NCI-H226 (cell line): Measurements from ENCODE around the gene PPID.
"Not testable (repeated sequence)": the region's sequence is repeated elsewhere in the genome, so short reads cannot be mapped to it uniquely, and the experiment has no call there.

Experiments used
- DNase-seq: peaks from one replicate; pipeline ENCODE4 v3.0.0-alpha.2; 2015

Gene PPID

GRCh38 chr4:158729716-158730559, 6.7 kb upstream of the PPID start:
- DNase-seq, result peak; percentile 3

GRCh38 chr4:158728236-158728635, 5.0 kb upstream of the PPID start:
- DNase-seq, result no peak

GRCh38 chr4:158726633-158727032, 3.4 kb upstream of the PPID start:
- DNase-seq, result no peak

DNA sequence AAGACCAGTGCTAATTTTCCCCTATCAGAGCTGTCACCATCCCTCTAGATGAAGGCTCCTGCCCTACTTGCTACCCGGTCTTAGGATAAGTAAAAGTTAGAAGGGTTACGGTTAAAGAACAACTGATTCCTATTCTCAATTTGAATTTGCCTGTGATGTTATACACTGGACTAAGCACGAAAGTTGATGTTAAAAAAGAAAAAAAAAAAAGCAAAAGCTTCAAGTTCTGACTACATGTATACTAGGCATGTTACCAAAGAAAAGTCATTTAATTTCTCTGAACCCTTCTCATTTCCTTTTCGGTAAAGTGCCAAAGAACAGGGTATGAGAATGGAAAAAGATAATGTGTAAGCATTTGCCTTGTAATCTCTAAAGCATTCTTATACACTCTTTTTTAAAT, 1.4 kb upstream of the PPID start:
- DNase-seq, result no peak

DNA sequence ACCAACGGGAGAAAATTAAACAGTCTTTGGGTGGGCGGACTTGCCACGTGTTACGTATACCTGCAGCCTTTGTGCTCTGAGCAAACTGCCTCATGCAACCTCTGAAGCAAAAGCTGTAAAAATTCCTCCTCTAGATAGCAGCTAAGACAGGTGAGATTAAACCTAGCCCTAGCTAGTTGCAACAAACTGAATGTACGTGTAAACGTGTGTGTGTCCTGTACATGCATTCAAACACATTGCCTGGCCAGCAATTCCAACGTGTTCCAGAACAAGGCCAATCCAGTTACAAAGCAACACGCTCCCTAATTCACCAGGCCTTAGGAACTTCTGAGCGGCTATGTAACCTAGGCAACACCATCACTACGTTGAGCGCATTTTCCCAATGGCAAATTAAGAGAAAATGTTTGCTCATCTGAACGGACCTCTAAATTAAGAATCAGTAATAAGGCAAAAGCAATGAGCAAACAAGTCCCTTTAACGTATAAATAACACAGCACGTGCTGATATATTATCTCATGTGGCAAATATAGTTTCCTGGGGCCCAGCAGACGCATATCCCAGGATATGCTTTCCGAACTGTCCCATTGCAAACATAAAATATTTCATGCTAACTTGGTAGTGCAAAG, 792 bp downstream of the PPID start:
- DNase-seq, result no peak

- DNase-seq, result no peak
Measured at GRCh38 chr4:158721680-158722079, 1.5 kb downstream of the PPID start.

GRCh38 chr4:158715802-158716201, 7.4 kb downstream of the PPID start:
- no peak for DNase-seq

GRCh38 chr4:158714937-158715336, 8.3 kb downstream of the PPID start:
- no peak for DNase-seq

DNA sequence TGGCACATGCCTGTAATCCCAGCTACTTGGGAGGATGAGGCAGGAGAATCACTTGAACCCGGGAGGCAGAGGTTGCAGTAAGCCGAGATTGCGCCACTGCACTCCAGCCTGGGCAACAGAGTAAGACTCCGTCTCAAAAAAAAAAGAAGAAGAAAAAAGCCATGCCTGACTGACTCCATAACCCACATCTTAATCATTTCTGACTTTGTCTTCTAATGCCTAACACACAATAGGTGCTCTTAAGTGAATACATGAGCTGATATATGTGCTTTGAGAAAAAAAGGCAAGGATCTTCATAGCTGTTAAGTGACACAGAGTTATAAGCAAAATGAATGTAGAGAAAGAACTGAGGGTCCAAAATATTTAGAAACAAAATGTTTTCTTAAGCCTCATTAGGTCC, 10.6 kb downstream of the PPID start:
- DNase-seq, result not testable (repeated sequence)

- DNase-seq, result peak; percentile 3
Measured at GRCh38 chr4:158710814-158711213, 12.4 kb downstream of the PPID start.

DNA sequence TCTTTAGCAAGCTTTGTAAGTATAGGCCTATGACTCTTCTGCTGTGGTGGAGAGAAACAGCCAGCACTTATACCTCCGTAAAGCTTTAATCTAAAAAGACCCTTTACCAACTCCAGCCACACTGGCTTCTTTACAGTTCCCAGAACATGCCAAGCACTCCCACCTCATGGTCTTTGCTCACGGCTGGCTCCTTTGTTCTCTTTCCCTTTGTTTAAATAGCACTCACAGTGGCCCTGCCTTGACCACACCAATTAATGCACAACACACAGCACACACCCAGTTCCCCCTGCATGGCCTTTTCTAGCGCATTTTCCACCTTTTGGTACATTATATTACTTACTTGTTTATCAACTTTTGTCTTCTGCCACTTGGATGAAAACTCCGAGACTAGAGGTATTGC, 18.9 kb downstream of the PPID start:
- DNase-seq, result no peak

DNA sequence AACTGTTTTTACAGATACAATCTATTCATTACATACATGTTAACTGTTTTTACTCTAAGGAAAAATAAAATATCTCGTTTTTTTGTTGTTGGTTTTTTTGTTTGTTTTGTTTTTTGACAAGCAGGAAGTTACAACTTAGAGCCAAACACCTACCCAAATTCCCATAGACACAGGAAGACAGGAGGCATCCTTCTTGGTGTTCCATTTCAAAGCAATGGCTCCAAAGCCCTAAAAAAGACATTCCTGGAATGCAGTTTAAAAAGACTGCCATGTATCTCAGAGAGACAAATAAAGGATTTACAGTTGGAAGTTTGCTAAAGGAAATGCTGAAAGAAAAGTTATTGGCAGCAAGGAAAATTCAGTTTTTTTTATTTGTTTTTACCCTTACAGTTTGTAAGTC, 34.4 kb downstream of the PPID start:
- no peak for DNase-seq

GRCh38 chr4:158682066-158682465, 41.1 kb downstream of the PPID start:
- DNase-seq, result no peak

GRCh38 chr4:158681629-158682028, 41.6 kb downstream of the PPID start:
- no peak for DNase-seq

DNA sequence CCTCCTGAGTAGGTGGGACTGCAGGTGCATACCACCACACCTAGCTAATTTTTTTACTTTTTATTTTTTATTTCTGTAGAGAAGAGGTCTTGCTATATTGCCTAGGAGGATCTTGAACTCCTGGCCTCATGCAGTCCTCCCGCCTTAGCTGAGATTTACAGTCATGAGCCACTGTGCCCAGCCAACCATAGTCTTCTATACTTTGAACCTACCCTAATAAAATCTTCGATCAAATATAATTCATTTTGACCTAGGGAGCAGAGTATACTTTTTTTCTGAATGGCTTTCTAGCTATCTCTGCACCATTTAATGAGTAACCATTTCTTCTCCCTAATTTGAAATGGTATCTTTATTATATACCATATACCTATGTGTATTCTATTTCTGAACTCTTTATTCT, 44.4 kb downstream of the PPID start:
- no peak for DNase-seq

GRCh38 chr4:158676076-158676475, 47.1 kb downstream of the PPID start:
- no peak for DNase-seq

DNA sequence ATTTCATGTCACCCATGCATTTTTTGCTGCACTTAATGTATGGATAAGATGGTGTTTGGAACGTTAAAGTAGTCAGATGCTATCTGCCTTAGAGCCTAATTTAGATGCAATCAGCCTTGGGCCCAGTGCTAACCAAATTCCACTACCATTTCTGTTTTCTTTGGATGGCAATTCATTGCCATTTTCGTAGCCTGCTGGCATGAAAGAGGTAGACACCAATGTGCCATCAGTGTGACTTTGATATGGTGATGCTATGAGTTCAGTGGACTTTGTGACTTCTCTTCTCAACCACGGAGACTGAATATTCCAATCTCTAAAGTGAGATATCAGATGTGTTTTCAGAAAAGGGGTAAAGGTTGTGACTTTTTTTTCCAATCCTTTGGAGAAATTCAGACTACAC, 49.6 kb downstream of the PPID start:
- no peak for DNase-seq

GRCh38 chr4:158671915-158672806, 51.0 kb downstream of the PPID start, which contains the start of gene ETFDH:
TSS of gene ETFDH (plus strand) at chr4:158672296. CDS start at chr4:158672457, 161 bp downstream.
- peak; percentile 98 for DNase-seq

DNA sequence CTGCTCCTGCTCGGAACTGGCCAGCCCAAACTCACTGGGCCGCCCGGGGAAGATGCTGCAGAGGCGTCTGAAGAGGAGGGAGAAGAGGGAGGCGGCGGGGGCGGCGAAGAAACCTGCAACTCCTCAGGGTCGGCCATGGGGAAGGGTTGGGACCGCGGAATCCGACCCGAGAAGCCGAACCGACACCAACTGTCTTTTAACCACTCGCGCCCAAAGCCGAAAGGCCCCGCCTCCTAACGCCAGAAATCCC, 51.6 kb downstream of the PPID start, which contains the start of gene C4orf46:
Gene C4orf46, minus strand, starts transcription at position 223 of the 250 bp plus-strand sequence. Its CDS starts 86 bp downstream, at position 137.
- DNase-seq, result no peak

GRCh38 chr4:158670975-158671664, 52.1 kb downstream of the PPID start:
- DNase-seq, result peak; percentile 72

DNA sequence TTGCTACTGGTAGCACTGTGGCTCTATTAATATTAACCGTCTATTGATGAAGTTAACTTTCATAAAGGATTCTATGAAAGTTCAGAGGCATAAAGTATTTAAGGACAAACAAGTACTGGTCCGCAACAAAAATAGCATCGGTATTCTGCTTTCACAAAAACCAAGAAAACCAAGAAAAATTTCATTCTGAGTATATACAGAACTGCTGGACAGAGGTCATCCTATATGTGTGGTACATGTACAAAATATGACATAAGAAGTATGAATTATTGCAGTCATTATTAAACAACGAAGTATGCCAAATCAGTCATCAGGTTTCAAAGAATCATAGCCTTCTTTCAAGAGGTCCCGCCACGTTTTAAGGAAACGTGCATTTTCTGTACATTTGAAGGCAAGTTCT, 53.9 kb downstream of the PPID start:
- DNase-seq, result no peak

DNA sequence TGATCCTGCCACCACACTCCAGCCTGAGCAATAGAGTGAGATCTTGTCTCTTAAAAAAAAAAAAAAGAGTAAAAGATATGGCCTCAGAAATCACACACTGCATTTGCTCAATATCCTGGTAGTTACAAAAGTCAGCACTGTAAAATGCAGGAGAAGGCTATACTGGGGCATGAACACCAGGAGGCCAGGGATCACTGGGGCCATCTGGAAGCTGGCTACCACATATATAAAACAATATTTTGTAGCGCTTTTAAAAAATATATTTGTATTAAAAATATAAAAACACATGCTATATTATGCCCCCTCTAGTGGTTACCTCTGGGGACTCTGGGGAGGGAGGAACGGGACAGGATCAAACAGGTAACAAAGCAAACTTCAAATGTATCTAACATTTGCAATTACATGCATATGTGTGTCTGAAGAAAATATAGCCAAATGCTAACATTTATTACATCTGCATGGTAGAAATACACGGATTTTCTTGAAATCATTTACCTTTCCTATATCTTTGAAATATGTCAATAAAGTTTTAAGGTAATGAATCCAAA, 55.5 kb downstream of the PPID start:
- peak; percentile 18 for DNase-seq

- DNase-seq, result no peak
Measured at GRCh38 chr4:158666892-158667291, 56.3 kb downstream of the PPID start.
